Breast epithelium (tissue), 3 donors: ENCODE measurements around the gene MAP2K3.

Experiments used
- POLR2A ChIP-seq: fragments of 450-650 bp; IDR thresholded peaks from one replicate; pipeline ENCODE4 v1.6.1; 2016; ENCODE audit warnings: antibody characterized with exemption, mild to moderate bottlenecking, moderate library complexity
- TF ChIP-seq, protein P1 (sequence below), 3 donors: fragments of 450-650 bp; IDR thresholded peaks; one replicate each; pipeline ENCODE4 v1.5.1; 2016 to 2017; ENCODE audit warnings: antibody characterized with exemption in 3 of 3, mild to moderate bottlenecking in 3 of 3, moderate library complexity in 3 of 3

DNA sequence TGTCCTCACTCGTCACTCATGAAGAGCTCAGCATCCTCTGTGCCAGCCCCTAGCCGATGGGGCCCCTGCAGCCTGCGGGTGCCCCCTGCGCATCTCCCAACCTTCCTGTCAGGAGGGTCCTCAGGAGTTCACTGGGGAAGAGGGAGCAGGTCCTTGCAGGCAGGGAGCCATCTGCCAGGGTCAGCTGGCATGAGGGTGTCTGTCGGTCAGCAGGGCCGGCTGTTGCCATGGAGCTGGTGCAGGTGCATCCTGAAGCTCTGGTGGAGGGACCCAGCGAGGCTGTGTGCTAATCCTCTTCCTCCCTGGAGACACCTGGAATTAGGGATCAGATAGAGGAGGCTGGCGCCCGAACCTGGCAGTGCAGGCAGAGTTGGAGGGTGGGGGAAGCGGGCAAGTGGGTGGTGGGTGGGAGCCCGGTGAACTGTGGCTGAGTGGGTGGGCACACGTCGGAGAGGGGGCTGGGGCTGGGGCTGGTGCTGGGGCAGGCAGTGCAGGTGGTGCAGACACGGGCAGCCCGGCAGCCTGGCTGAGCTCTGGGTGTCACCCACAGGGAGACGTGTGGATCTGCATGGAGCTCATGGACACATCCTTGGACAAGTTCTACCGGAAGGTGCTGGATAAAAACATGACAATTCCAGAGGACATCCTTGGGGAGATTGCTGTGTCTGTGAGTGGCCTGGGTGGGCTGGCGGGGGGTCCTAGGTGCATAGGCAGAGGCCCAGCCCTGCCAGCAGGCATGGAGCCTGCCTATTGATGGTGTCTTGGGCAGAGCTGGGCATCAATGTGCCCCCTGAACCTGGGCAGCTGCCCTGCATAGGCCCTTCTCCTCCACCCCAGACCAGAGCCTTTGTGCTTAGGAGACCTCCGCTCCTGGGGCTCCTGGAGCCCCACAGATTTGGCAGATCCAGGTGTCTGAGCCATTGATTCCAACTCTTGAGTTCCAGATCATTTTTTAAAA, 17.4 kb downstream of the MAP2K3 start:
- TF ChIP-seq, protein P1, sequence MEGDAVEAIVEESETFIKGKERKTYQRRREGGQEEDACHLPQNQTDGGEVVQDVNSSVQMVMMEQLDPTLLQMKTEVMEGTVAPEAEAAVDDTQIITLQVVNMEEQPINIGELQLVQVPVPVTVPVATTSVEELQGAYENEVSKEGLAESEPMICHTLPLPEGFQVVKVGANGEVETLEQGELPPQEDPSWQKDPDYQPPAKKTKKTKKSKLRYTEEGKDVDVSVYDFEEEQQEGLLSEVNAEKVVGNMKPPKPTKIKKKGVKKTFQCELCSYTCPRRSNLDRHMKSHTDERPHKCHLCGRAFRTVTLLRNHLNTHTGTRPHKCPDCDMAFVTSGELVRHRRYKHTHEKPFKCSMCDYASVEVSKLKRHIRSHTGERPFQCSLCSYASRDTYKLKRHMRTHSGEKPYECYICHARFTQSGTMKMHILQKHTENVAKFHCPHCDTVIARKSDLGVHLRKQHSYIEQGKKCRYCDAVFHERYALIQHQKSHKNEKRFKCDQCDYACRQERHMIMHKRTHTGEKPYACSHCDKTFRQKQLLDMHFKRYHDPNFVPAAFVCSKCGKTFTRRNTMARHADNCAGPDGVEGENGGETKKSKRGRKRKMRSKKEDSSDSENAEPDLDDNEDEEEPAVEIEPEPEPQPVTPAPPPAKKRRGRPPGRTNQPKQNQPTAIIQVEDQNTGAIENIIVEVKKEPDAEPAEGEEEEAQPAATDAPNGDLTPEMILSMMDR (IDR thresholded peaks at IDR 0.05), result no peak
- TF ChIP-seq POLR2A, result no peak
